DMS 273 treated with DMSO at 0.1 percent for 48 hours (cell line): ENCODE measurements around the gene MAIP1.

ENCODE experiments used
- DNase-seq: peaks from one replicate; lab custom pipeline; 2025; lab: John Stamatoyannopoulos, UW

MAIP1 gene

GRCh38 chr2:199991691-199992090 is 36.3 kb downstream of the MAIP1 start:
- DNase-seq, result no peak

GRCh38 chr2:199992296-199992695 is 36.9 kb downstream of the MAIP1 start:
- DNase-seq, result no peak

GRCh38 chr2:199994371-199994770 is 39.0 kb downstream of the MAIP1 start:
- DNase-seq, result no peak

GRCh38 chr2:199994896-199995295 is 39.5 kb downstream of the MAIP1 start:
- DNase-seq, result no peak

- no peak for DNase-seq
Measured at GRCh38 chr2:199997296-199997695, 41.9 kb downstream of the MAIP1 start.

GRCh38 chr2:199999166-199999565 is 43.8 kb downstream of the MAIP1 start:
- DNase-seq, result no peak

GRCh38 chr2:200000444-200001163 is 45.2 kb downstream of the MAIP1 start:
- no peak for DNase-seq

- no peak for DNase-seq
Measured at GRCh38 chr2:200003444-200003843, 48.1 kb downstream of the MAIP1 start.

GRCh38 chr2:200005675-200006074 is 50.3 kb downstream of the MAIP1 start:
- no peak for DNase-seq

GRCh38 chr2:200007306-200007705 is 51.9 kb downstream of the MAIP1 start:
- no peak for DNase-seq

GRCh38 chr2:200012401-200012800 is 57.0 kb downstream of the MAIP1 start:
- DNase-seq, result no peak
